GM23248 (cell line): ENCODE data around the gene EXD1.

Experiments
- EZH2 ChIP-seq: fragments of 200-600 bp; sonication (generic); IDR thresholded peaks from 2 replicates; pipeline ENCODE4 v1.6.1; 2018; ENCODE audit warnings: antibody characterized with exemption, mild to moderate bottlenecking; ENCODE audit not compliant: insufficient read depth, poor library complexity, severe bottlenecking
- EZH2phosphoT487 ChIP-seq: fragments of 200-600 bp; sonication (generic); IDR thresholded peaks from 2 replicates; pipeline ENCODE4 v1.6.1; 2018; ENCODE audit warnings: antibody characterized with exemption, moderate library complexity, mild to moderate bottlenecking, low read depth; ENCODE audit not compliant: insufficient read depth

DNA sequence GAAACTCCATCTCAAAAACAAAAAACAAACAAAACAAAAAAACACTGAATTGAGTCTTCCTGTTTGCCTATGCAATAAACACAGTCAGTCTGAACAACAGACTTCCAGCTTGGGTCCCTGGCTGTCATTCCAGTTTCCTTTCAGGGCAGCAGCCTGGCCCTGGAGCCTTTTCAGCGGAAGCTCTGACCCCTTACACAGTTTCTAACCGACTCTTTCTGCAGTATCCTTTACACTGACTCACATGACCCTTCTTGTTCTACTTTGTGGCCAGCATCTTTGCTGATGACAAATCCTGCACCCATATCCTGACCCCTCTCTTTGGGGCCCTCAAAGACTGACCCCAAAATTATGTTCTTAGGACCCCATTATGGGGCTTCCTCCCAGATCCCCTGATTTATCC is 76.1 kb downstream of the EXD1 start:
- TF ChIP-seq EZH2 (no peak), EZH2phosphoT487 (no peak)
